OCI-LY1 (cell line): ENCODE measurements around the gene ADAMTS15.

Source experiments
- CTCF ChIP-seq: fragments of 200-600 bp; sonication (generic), shearing (Covaris generic); IDR thresholded peaks from 2 replicates; pipeline ENCODE4 v1.5.1; 2017; ENCODE audit warnings: mild to moderate bottlenecking, antibody characterized with exemption, low read length, moderate library complexity, mixed read lengths
- EZH2 ChIP-seq: fragments of 200-600 bp; sonication (generic), shearing (Covaris generic); IDR thresholded peaks from 2 replicates; pipeline ENCODE4 v1.8.0; 2017; ENCODE audit warnings: borderline replicate concordance, mixed run types, mild to moderate bottlenecking, antibody characterized with exemption, low read length, moderate library complexity, mixed read lengths

- TF ChIP-seq CTCF (no peak), EZH2 (no peak)
Observed at GRCh38 chr11:130485983-130486382, 37.5 kb downstream of the ADAMTS15 start.
